HG03039 (cell line): ENCODE data around the gene PLPP4.

ENCODE experiments used
- ATAC-seq: cut with Tn5 transposase; IDR thresholded peaks from one replicate; pipeline ENCODE4 v1.9.1; 2021; ENCODE audit warnings: mild to moderate bottlenecking, moderate library complexity; ENCODE audit not compliant: unreplicated experiment

PLPP4 gene

GRCh38 chr10:120572307-120572706 lies 115.3 kb downstream of the PLPP4 start:
- ATAC-seq = no peak

DNA sequence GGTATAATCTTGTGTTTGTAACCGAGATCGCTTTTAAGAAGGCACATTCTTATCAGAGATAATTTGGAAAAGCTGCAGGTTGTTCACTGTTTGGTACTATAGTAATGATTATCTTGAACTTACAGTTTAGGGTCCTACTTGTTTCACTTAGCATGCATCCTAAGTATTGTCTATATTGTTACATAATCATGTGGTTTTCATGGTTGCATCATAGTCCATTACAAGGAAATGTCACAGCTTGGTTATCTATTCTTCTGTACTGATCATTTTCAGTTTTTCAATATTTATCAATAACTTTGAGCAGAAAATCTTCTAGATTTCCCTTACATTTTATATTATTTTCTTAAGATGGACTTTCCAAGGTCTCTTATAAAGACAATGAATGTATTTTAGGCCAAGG lies 116.3 kb downstream of the PLPP4 start:
- no peak for ATAC-seq

DNA sequence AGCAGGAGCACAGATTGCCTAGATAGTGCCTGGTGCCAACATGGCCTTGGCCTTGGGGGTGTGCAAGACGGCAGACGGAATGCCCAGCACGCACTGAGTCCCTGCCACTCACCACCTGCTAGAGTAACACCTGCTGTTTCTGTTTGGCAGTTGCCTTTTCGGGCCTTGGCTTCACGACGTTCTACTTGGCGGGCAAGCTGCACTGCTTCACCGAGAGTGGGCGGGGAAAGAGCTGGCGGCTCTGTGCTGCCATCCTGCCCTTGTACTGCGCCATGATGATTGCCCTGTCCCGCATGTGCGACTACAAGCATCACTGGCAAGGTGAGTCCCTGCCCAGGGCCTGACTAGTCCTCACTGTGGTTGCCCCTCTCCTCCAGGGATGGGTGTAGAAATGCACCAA lies 118.0 kb downstream of the PLPP4 start:
- no peak for ATAC-seq

GRCh38 chr10:120575411-120575810 lies 118.4 kb downstream of the PLPP4 start:
- ATAC-seq = no peak

DNA sequence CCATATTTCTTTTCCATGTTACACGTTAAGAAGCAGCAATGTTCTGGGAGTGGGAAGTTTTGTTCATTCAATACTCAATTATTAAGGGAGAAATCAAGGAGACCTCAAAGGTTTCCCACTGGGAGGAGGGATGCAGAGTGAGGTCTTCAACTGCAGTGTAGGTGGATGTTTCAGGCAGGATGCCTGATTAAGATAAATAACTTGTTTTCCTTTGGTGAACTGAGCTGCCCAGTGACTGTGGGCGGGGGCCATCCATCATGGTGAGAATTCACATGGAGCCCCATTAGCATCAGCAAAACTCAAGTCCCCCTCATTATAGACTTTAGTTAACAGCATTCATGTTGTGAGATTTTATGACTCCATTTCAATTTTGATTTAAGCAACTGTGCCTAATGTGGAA lies 121.1 kb downstream of the PLPP4 start:
- no peak for ATAC-seq

DNA sequence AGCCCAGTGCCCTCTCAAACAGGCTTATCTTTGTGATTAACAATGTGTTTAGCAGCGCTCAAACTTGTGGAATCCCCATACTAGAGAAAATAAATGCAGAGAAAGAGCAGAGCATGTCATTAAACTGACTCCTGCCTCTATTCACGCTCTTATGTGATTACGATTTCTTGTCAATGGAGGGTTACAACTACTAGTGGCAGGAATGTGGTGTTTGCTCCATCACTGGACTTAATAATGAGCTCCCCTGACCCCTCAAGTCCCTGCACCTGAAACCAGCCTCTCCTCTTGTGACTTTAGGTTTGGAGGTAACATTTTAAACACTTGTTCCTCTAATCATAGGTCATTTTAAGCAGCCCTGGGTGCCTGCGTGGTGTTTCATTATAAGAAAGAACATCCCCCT lies 121.9 kb downstream of the PLPP4 start:
- no peak for ATAC-seq

GRCh38 chr10:120580918-120581895 lies 124.2 kb downstream of the PLPP4 start:
- ATAC-seq = no peak

DNA sequence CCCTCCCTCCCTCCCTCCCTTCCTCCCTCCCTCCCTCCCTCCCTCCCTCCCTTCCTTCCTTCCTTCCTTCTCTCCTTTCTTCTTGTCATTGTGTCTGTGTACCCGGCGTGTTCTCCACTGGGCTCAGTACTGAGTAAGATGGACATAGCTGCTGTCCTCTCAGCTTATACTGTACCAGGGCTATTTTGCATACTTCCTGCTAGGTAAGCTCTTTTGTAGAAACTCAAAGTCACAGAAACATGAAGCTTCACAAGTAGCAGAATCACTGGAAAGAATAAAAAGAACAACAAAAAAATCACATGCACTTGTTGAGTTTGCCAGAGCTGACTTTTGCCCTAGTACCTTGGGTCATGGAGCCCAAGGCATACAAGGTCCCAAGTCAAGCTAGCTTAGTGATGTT lies 125.7 kb downstream of the PLPP4 start:
- no peak for ATAC-seq

GRCh38 chr10:120583424-120584108 lies 126.5 kb downstream of the PLPP4 start:
- ATAC-seq = no peak

GRCh38 chr10:120584786-120585185 lies 127.8 kb downstream of the PLPP4 start:
- no peak for ATAC-seq

GRCh38 chr10:120586471-120586872 lies 129.4 kb downstream of the PLPP4 start:
- ATAC-seq = no peak

DNA sequence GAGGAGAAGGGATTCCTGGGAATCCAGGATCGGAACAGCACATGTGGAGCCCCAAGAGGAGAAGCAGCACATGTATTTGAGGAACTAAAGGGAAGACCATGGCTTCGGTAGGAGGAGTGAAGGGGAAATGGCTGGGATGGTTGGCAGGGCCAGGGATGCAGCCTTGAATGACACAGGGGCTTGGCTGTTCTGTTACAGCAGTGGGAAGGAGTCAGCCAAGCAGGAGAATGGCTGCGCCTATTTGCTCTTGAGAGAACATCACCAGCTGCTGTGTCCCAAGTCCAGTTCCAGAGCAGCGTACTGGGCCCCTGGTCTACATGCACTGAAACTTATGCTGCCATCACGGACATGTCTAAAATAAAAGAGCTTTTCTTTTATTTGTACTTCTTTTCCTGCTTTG lies 130.0 kb downstream of the PLPP4 start:
- no peak for ATAC-seq

- no peak for ATAC-seq
These were observed 131.3 kb downstream of the PLPP4 start for GRCh38 chr10:120588311-120588710.

- ATAC-seq = no peak
These were observed 136.7 kb downstream of the PLPP4 start for GRCh38 chr10:120593693-120594092.

DNA sequence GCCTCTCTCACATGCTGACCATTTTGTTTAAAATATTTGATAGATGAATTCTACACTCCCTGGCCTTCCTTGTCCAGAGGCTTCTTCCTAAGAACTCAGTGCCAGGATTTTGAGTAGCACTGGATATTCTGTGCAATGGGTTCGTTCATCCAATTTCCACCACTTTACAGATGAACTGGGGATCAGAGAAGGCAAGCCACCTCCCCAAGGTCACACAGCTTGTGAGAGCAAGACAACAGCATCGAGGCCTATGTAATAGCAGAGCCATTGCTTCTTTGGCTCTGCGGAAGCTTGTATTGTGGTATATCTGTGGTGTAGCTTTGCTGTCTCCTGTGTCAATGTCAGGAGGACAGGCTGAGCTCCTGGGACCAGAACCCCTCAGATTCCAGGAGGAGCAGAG lies 140.9 kb downstream of the PLPP4 start:
- no peak for ATAC-seq

GRCh38 chr10:120598386-120598785 lies 141.4 kb downstream of the PLPP4 start:
- ATAC-seq = no peak

- ATAC-seq = no peak
These were observed 142.2 kb downstream of the PLPP4 start for GRCh38 chr10:120599200-120599724.

DNA sequence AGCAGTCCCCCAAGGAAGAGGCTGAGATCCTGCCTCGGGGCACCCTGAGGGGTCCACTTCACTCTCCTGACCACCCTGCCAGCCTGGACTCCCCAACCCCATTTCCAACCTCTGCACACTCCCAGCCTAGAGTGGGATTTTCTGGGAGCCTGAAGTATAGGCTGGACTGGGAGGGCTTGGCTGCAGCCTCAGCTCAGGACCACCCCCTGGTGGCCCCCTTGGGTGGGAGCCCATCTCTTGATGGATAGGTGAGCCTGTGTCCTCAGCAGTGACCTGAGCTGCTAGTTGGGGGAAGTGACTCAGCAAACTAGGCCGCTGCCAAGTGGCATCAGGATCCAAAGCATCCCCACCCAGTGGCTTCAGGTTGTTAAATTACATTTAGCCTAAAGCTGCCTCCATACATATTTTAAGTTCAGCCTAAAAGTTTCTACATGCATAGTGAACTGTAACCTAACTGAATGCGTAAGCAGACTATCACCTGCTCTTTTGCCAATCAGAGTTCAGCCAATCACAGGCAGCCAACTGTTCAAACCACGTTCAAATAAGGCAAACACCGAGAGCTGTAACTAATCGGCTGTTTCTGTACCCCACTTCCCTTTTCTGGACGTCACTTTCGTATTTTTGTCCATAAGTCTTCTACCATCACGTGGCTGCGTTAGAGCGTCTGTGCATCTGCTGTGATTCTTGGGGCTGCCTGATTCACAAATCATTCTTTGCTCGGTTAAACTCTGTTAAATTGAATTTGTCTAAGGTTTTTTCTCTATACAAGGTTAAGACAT lies 144.0 kb downstream of the PLPP4 start:
- ATAC-seq = no peak

DNA sequence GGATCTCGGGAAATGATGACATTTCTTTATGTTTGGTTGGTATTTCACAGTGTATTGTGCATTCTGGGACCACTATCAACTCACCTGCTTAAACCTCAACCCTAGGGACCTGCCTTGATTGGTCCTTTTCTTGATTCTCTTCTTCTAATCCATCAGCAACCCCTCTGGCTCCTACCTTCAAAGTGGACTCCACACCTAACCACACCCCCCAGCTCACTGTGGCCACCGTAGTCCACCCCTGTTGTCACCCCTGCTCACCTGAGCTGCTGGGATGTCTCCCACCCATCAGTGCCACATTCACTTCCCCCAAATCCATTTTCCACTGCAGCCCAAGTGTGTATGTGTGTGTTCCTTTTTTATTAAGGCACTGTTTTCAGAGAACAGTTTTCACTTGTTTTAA lies 145.0 kb downstream of the PLPP4 start:
- ATAC-seq = no peak

- ATAC-seq = no peak
These were observed 148.4 kb downstream of the PLPP4 start for GRCh38 chr10:120605410-120605809.
